MCF 10A (cell line): ENCODE data around the gene SHANK1. TPM values are rescaled to one million over a fixed set of nuclear protein-coding genes. Genes with fewer than 3 reads are reported as not detected.

ENCODE experiments used
- BruUV-seq: library from RNA; stranded (reverse); fragments of 400-500 nt; replicated peaks from 2 replicates; lab custom pipeline; 2021; lab: Mats Ljungman, UMichigan
- CTCF ChIA-PET: fragments of 300-600 bp; sonication (Branson Sonifier 250); formaldehyde crosslinking; extraction: SDS; loops from one replicate; lab custom pipeline; 2021; ENCODE audit warnings: antibody characterized with exemption, inconsistent platforms; lab: Yijun Ruan, JAX
- POLR2A ChIA-PET: fragments of 300-600, 350-650 bp; sonication (Branson Sonifier 250); formaldehyde crosslinking; extraction: SDS; loops from one replicate; lab custom pipeline; 2020; ENCODE audit warnings: antibody characterized with exemption, inconsistent platforms; lab: Yijun Ruan, JAX
- DNase-seq: peaks from one replicate; pipeline ENCODE4 v3.0.0-alpha.2; 2018; ENCODE audit not compliant: unreplicated experiment
- H3K27ac Mint-ChIP-seq: one replicate; pipeline ENCODE4 v1.8.0; 2022; ENCODE audit warnings: mild to moderate bottlenecking, low read depth, mixed read lengths; ENCODE audit not compliant: unreplicated experiment
- H3K27me3 Mint-ChIP-seq: one replicate; pipeline ENCODE4 v1.8.0; 2022; ENCODE audit warnings: mixed read lengths; ENCODE audit not compliant: insufficient read depth, unreplicated experiment
- H3K36me3 Mint-ChIP-seq: one replicate; pipeline ENCODE4 v1.8.0; 2022; ENCODE audit warnings: mild to moderate bottlenecking, moderate library complexity, mixed read lengths; ENCODE audit not compliant: insufficient read depth, unreplicated experiment
- H3K4me1 Mint-ChIP-seq: one replicate; pipeline ENCODE4 v1.8.0; 2022; ENCODE audit warnings: mixed read lengths; ENCODE audit not compliant: insufficient read depth, unreplicated experiment
- H3K4me3 Mint-ChIP-seq: one replicate; pipeline ENCODE4 v1.8.0; 2022; ENCODE audit warnings: mild to moderate bottlenecking, moderate library complexity, mixed read lengths; ENCODE audit not compliant: unreplicated experiment
- H3K9me3 Mint-ChIP-seq: one replicate; pipeline ENCODE4 v1.8.0; 2022; ENCODE audit warnings: mixed read lengths; ENCODE audit not compliant: unreplicated experiment
- intact Hi-C: fragments of 100-400 bp; cut with micrococcal nuclease; formaldehyde crosslinking; loops from 2 replicates; pipeline ENCODE4 v1.14.1; 2022
- total RNA-seq: library from RNA; stranded (reverse); gene quantifications from 2 replicates; pipeline ENCODE4 v1.2.3, GENCODE V29; 2022
- TF ChIP-seq, protein P1 (sequence below): fragments of 200-600 bp; IDR thresholded peaks from one replicate; pipeline ENCODE4 v1.8.0; 2022; ENCODE audit warnings: antibody characterized with exemption, mild to moderate bottlenecking; ENCODE audit not compliant: unreplicated experiment

The SHANK1 gene
- total RNA-seq, 1 experiment from 2014 or later = 0.44 TPM

DNA sequence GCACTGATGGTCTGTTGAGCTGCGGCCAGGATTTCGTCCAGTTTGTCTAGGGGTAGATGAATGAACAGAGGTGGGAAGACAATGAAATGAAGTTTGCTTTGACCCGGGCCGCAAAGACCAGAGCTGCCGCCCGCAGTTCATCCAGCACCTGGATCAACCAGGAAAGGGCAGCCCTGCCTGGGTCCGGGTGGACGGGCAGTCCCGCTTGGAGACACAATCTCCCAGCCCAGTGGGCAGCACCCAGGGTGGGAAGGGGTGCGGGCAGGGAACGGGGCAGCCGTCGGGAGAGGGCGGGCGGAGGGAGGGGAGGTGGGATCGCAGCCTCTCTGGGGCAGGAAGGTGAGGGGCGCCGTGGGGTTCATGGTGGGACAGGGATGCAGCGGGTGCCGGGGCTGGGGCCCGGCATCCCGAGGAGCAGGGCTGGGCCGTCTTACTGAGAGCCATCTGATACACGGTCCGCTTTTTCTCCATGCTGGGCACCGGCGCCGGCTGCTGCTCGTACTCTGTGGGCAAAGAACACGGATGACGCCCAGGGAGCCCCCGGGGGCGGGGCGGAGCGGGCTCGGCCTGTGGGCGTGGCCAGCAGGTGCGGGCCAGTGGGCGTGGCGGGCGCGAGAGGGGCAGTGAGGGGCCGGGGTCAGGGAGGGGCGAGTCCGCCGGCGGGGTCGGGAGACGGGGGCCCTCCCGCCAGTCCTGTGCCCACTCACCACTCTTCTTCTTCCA lies 33.1 kb downstream of the SHANK1 start:
- Mint-ChIP-seq H3K9me3 (no peaks in the 10 kb centered on the region), H3K27ac (no peak overlapping the region), H3K27me3 (peaks cover 38% of the 10 kb centered on the region), H3K36me3 (no peaks in the 10 kb centered on the region), H3K4me1 (no peaks in the 10 kb centered on the region), H3K4me3 (no peak overlapping the region)
- BruUV-seq = no TSS peak
- ChIA-PET CTCF (no interaction called here), POLR2A (no interaction called here)
- intact Hi-C loops = no loop called here
- TF ChIP-seq, protein P1, sequence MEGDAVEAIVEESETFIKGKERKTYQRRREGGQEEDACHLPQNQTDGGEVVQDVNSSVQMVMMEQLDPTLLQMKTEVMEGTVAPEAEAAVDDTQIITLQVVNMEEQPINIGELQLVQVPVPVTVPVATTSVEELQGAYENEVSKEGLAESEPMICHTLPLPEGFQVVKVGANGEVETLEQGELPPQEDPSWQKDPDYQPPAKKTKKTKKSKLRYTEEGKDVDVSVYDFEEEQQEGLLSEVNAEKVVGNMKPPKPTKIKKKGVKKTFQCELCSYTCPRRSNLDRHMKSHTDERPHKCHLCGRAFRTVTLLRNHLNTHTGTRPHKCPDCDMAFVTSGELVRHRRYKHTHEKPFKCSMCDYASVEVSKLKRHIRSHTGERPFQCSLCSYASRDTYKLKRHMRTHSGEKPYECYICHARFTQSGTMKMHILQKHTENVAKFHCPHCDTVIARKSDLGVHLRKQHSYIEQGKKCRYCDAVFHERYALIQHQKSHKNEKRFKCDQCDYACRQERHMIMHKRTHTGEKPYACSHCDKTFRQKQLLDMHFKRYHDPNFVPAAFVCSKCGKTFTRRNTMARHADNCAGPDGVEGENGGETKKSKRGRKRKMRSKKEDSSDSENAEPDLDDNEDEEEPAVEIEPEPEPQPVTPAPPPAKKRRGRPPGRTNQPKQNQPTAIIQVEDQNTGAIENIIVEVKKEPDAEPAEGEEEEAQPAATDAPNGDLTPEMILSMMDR = no peak
- no peak for DNase-seq

DNA sequence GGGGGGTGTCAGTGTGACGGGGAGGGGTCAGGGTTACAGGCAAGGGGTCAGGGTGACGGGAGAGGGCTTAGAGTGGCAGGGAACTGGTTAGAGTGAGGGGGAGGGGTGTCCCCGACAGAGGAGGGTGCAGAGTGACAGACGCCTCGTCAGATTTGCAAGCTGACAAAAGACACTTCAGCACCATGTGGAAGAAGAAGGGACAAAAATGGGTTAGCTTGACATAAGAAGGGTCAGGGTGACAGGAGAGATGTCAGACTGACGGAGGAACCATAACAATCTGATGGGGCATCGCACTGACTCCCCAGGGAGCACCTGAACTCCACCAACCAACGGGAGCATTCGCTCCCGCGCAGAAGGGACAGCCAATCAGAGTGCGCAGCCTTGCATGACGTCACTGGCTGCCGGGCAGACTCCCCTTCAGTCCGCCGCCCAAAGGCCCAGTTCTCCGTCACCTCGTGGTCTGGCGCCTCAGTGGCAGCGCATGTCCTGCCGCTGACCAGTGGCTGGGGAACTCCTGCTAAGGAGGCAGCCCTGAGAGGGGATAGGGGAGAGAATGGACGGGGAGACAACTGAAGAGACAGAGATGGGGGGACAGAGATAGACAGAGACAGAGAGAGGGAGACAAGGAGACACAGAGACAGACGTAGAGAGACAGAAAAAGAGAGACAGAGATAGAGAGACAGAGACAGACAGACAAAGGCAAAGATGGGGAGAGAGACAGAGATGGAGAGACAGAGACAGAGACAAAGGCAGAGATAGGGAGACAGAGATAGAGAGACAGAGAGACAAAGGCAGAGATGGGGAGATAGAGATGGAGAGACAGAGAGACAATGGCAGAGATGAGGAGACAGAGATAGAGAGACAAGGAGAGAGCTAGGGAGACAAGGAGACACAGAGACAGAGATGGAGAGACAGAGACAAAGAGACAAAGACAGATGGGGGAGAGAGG lies 40.2 kb downstream of the SHANK1 start:
- no peak overlapping the region for H3K4me3 Mint-ChIP-seq
- no peak overlapping the region for H3K27ac Mint-ChIP-seq
- TF ChIP-seq, protein P1 = no peak
- intact Hi-C loops = no loop called here
- H3K9me3 Mint-ChIP-seq = peaks cover 18% of the 10 kb centered on the region
- H3K36me3 Mint-ChIP-seq = peaks cover 6% of the 10 kb centered on the region
- CTCF ChIA-PET = no interaction called here
- DNase-seq = peak; percentile 64
- peaks cover 5% of the 10 kb centered on the region for H3K4me1 Mint-ChIP-seq
- no TSS peak for BruUV-seq
- H3K27me3 Mint-ChIP-seq = peaks cover 29% of the 10 kb centered on the region
- POLR2A ChIA-PET = no interaction called here

DNA sequence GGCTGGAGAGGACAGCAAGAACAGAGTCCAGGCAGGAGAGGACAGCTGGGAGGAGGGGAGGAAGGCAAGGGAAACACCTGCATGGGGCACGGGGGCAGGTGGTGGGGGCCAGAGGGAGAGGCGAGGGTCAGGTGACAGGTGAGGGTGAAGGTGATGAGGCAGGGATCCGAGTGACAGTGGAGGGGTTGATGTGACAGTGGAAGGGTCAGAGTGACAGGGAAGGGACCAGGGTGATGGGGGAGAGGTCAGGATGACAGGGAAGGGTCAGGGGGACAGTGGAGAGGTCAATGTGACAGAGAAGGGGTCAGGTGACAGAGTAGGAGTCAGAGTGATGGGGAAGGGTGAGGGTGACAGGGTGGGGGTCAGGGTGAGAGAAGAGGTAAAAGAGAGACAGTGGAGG lies 41.3 kb downstream of the SHANK1 start:
- H3K27me3 Mint-ChIP-seq = peaks cover 25% of the 10 kb centered on the region
- no TSS peak for BruUV-seq
- no peak for DNase-seq
- H3K9me3 Mint-ChIP-seq = peaks cover 18% of the 10 kb centered on the region
- peaks cover 6% of the 10 kb centered on the region for H3K36me3 Mint-ChIP-seq
- TF ChIP-seq, protein P1 = no peak
- ChIA-PET CTCF (no interaction called here), POLR2A (no interaction called here)
- no peak overlapping the region for H3K4me3 Mint-ChIP-seq
- intact Hi-C loops = no loop called here
- peaks cover 5% of the 10 kb centered on the region for H3K4me1 Mint-ChIP-seq
- no peak overlapping the region for H3K27ac Mint-ChIP-seq

DNA sequence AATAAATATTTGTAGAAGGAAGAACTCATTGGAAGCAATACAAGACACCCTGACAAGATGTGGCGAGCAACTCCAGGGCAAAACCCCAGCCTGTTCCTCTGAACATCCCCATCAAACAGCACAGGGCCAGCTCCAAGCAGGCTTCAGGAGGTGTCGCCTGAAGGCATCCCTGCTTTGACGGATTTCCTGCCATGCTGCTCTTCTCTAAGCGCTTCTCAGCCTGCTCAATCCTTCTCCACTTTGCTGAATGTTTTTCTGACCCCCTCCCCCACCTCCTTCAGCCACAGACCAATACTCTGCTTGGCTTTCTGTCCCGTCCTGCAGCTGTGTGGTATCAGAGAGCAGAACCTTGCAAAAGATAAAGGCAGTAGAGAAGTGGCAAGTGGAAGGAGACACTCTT lies 42.0 kb downstream of the SHANK1 start:
- no TSS peak for BruUV-seq
- no peak for DNase-seq
- no peak overlapping the region for H3K4me3 Mint-ChIP-seq
- TF ChIP-seq, protein P1 = no peak
- no peak overlapping the region for H3K27ac Mint-ChIP-seq
- H3K9me3 Mint-ChIP-seq = peaks cover 18% of the 10 kb centered on the region
- H3K27me3 Mint-ChIP-seq = peaks cover 25% of the 10 kb centered on the region
- intact Hi-C loops = no loop called here
- CTCF ChIA-PET = interaction anchor here (0.7 kb wide), 1 partner anchor 8 kb away, joined by 3 read pairs; no protein-coding TSS in a partner anchor
- H3K36me3 Mint-ChIP-seq = peaks cover 6% of the 10 kb centered on the region
- peaks cover 5% of the 10 kb centered on the region for H3K4me1 Mint-ChIP-seq
- POLR2A ChIA-PET = no interaction called here
